Stimulated activated CD4-positive, alpha-beta T cell treated with anti-CD3 and anti-CD28 coated beads, Interleukin-1b, Interleukin-23, amount 100 ng/mL, for 48 hours (primary cell): ENCODE results near the gene TBC1D10B.
A peak's percentile ranks its signal among the peaks of the same experiment; 100 is the strongest.

ENCODE experiments used
- DNase-seq: peaks from one replicate; pipeline ENCODE4 v3.0.0-alpha.2; 2020

Gene TBC1D10B

GRCh38 chr16:30370456-30371247 lies at the start of gene TBC1D10B:
Gene TBC1D10B, minus strand, starts transcription at chr16:30370494. Its CDS starts 311 bp downstream, at chr16:30370183.
- DNase-seq, result peak; percentile 99

- DNase-seq, result no peak
These were observed 48.3 kb upstream of the TBC1D10B start for GRCh38 chr16:30418350-30419181.

DNA sequence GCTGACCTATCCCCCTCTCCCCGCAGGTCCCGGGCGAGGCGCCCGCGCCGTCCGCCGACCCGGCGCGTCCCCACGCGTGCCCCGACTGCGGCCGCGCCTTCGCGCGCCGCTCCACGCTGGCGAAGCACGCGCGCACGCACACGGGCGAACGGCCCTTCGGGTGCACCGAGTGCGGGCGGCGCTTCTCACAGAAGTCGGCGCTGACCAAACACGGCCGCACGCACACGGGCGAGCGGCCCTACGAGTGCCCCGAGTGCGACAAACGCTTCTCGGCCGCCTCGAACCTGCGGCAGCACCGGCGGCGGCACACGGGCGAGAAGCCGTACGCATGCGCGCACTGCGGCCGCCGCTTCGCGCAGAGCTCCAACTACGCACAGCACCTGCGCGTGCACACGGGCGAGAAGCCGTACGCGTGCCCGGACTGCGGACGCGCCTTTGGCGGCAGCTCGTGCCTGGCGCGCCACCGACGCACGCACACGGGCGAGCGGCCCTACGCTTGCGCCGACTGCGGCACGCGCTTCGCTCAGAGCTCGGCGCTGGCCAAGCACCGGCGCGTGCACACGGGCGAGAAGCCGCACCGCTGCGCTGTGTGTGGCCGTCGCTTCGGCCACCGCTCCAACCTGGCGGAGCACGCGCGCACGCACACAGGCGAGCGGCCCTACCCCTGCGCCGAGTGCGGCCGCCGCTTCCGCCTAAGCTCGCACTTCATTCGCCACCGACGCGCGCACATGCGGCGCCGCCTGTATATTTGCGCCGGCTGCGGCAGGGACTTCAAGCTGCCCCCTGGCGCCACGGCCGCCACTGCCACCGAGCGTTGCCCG lies 47.4 kb upstream of the TBC1D10B start:
- DNase-seq, result peak; percentile 89

- DNase-seq, result no peak
These were observed 46.6 kb upstream of the TBC1D10B start for GRCh38 chr16:30416624-30417528.

DNA sequence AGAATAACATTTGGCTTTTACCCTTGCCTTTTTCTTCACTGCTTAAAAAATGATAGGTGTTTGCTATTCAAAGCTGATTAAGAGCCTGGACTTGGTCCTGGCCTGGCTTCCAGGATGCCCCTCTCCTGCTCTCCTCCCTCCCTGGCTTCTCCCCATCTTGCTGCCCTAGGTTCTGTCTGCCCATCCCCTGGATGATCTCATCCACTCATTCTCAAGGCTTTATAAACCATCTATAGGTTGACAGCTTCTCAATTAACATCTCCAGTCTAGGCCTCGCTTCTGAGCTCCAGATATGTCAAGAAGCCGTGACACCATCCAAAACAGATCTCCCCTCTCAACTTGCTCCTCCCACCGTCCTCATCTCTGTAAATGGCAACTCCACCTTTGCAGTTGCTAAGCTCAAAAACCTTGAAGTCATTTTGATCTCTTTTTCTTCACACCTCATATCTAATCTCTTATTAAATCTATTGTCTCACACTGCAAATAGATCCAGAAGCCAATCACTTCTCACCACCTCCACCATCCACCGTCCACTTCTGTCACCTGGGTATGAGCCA lies 45.8 kb upstream of the TBC1D10B start:
- DNase-seq, result no peak

DNA sequence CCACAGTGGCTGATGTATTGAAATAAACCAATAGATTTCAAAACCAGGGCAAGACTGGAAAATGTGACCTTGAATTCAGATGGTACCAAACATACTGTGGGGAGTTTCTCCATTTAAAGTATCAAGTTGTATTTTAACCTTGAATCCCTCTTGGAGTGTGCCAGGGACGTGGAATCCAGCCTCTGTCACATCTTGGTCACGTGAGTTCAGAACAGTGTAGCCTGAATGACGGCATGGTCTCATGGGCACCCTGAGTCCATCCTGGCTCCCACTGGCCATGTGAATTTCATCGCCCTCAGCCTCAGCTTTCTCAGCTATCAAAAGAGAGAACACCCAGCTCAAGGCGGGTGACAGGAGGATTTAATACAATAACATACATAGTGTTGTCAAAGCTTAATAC lies 43.9 kb upstream of the TBC1D10B start:
- no peak for DNase-seq

DNA sequence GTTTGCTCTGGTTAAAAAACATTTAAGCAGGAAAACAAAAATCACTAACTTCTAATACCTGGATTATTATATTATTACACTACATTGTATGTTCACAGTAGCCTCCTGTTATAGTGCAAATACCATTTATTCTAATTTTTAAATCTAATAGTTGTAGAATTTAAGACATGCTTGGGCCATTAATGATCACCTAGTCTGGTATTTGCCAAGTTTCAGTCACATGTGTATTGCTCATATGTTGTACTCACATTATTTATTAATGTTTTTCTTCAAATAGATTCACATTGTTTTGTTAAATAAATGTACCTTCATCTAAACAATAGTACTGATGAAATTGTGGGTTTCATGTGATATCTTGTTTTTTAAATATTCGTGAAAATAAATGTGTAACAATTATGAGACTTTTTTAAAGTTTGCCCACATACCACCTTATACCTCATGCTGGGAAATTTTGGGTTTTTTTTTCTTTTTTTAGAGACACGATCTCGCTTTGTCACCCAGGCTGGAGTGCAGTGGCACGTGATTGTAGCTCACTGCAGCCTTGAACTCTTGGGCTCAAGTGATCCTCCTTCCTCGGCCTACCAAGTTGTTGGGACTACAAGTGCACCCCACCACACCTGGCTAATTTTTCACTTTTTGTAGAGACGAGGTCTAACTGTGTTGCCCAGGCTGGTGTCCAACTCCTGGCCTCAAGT lies 43.0 kb upstream of the TBC1D10B start:
- no peak for DNase-seq

DNA sequence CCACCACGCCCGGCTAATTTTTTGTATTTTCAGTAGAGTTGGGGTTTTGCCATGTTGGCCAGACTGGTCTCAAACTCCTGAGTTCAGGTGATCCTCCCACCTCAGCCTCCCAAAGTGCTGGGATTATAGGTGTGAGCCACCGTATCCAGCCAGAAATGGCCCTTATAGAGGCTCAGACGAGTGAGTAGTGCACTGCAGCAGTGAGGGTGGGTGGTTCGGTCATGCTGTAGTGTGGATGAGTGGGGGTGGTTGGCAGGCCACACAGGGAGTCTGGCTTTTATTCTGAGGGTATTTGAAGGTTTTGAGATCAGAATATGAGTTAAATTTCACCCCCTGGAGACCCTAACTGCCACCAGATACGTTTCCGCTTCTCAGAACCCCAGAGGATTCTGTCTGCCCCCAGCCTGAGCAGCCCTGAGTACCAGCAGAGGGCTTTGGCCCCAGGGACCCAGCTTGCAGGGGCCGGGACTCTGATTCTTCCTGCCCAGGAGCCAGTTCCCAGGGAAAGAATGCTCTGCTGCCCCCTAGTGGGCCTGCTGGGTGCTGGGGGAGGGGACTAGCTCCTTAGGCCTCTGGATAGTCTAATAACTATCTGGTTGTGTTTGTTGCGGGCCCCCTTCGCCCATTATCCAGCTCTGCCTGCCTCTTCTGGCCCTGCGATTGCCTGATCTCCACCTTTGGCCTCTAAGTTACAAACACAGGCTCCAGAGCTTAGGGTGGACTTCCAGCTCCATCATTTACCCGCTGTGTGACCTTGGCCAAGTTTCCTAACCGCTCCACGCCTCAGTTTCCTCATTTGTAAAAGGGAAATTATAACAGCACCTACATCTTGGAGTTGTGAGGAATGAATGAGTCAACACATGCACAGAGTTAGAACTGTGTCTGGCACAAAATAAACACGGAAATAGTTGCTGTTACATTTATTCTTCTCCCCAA lies 39.1 kb upstream of the TBC1D10B start:
- peak; percentile 90 for DNase-seq

DNA sequence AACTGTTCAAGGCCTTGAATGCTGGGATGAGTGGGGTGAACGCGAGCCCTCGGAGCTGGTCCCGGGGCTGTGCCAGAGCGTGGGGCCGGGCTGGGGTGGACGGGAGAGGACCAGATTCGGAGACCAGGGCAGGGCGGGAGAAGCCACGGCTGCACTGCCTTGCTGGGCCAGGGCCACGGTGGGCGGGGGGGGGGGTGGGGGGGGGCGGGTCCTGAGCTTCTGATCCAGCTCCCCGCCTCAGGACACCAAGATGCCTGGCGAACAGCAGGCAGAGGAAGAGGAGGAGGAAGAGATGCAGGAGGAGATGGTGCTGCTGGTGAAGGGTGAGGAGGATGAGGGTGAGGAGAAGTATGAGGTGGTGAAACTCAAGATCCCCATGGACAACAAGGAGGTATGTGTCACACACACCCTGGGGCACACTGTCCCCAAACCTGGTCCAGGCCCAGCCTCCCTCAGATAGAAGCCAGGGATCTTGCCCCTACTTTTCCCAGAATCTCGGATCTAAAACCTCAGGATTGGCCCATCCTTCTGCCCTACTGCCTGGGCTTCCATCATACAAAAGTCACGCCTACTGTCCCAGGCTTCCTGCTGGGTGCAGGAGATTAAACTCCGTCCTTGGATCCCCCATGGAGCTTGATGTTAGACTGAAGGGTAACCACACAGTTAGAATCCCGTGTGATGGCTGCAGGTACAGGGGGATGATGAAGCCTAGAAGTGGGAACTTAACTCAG lies 37.7 kb upstream of the TBC1D10B start:
- no peak for DNase-seq

DNA sequence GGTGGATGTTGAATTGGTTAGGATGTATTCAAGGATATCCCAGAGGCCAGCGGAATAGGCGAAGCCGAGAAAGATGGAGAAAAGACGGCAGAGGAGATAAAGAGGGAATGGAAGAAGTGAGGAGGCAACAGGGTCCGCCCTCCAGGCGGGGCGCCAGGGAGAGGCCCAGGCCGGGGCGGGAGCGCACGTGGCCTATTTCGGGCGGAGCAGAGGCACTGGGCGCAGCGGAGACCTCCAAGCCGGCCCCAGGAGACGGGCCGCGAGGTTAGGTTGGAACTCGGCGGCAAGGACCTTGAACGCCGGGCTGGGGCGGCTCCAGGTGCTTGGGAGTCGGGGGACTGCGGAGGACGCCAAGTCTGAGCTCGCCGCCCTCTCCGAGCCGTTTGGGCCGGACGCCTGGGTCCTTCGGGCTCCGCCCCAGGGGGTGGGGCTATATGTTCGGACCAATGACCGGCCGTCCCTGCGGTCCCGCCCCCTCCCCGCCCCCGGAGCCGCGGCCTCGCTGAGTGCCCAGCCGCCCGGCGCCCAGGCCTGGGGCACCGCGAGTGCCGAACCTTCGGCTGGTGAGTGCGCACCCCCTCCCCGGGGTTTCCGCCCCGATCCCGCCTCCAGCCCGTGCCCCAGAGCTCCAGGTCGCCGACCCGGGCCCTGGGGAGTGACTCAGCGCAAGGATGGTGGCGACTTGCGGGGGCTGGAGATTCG lies 37.0 kb upstream of the TBC1D10B start, which contains the start of gene ZNF771:
Gene ZNF771 (plus strand): TSS at position 505 of the 702 bp plus-strand sequence. CDS start 448 bp downstream, outside the sequence.
- DNase-seq, result peak; percentile 91

DNA sequence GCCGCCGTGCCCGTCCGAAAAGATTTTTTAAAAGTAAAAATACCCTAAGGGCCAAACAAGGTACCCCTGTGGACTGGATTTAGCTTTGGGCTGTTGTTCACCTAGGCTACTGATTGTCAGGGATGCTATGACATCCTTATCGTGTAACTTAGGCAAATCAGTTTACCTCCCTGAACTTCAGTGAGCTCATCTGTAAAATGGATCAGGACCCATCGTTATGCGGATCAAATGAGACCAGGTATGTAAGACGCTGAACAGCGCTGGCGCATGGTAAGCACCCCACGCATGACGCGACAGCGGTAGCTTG lies 36.5 kb upstream of the TBC1D10B start:
- DNase-seq, result no peak

DNA sequence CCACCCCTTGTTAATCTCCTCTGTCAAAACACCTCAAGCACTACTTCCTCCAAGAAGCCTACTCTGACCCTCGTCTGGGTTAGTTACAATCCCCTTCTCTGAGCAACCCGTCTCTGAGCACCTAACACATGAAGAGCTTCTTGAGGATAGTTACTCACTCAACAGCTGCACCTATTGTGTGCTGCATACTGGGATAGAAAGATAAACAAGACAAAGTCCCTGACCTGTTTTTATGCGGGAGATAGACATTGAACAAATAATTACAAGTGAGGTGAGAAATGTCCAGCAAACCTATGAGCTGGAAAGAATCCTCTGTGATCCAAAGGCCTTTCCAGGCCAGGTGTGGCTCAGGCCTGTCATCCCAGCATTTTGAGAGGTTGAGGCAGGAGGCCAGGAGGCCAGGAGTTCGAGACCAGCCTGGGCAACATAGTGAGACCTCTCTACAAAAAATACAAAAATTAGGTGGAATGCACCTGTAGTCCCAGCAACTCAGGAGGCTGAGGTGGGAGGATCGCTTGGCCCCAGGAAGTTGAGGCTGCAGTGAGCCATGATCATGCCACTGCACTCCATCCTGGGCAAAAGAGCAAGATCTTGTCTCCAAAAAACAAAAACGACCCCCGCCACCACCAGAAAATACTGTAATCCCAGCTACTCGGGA lies 31.6 kb upstream of the TBC1D10B start:
- DNase-seq, result no peak

DNA sequence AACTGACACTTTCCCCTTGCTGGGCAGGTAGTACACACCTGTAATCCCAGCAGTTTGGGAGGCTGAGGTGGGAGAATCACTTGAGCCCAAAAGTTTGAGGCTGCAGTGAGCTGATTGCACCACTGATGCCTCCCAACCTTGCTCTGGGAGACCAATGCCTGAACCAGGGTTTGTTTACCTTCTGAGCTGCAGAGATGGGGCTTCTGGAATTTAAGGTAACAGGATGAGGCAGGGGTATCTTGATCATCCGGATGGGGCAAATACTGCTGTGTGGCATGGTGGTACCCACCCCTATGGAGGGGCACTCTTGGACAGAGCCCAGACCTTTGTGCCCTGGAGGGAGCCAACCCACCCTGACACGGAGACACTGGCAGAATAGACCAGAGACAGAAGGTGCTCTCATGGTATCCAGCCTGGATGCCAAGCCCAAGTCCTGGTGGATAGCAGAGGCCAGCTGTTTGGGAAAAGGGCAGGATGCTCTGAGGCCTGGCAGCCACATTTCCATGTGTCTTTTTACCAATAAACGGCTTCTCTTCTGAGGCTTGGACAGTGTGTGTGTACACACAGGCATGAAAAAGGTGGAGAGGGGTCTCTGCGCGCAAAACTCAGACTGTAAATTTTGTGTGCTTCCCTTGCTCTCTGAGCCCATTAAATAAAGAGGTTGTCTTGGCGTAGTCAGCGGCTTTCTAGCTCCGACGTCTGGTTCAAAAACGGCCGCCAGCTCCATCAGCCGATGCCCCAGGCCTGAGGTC lies 29.3 kb upstream of the TBC1D10B start:
- no peak for DNase-seq

DNA sequence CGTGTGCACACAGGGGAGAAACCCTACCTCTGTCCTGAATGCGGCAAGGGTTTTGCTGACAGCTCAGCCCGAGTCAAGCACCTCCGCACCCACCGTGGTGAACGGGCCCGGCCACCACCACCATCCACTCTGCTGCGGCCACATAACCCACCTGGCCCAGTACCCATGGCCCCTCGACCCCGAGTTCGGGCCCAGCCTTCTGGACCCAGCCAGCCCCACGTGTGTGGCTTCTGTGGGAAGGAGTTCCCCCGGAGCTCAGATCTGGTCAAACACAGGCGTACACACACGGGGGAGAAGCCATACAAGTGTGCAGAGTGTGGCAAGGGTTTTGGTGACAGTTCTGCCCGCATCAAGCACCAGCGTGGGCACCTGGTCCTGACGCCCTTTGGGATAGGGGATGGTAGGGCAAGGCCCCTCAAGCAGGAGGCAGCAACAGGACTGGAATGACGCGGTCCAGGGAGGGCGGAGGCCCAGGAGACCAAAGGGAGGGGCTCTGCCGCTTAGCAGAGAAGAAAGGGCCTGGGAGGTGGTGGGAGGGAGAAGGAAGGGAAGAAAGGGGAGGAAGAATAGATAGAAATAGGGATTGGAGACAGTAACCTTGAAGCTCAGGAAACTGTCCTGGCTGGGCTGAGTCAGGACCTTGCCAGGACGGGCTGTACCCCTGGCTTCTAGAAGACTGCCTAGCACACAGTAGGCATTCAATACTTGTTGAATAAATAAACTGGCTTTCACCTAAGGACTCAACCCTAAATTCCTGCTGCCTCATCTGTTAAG lies 28.6 kb upstream of the TBC1D10B start:
- DNase-seq, result no peak

- no peak for DNase-seq
These were observed 27.7 kb upstream of the TBC1D10B start for GRCh38 chr16:30397776-30398660.
